Neuronal stem cell (in vitro differentiated cells): Measurements from ENCODE around the gene WBP2.

Source experiments
- DNase-seq: peaks from one replicate; pipeline ENCODE4 v3.0.0-alpha.2; 2013; ENCODE audit warnings: low spot score
- H2AFZ ChIP-seq: one replicate; pipeline ENCODE4 v1.6.1; 2013; ENCODE audit warnings: mild to moderate bottlenecking, low read length, inconsistent platforms
- H2AK5ac ChIP-seq: 2 replicates; pipeline ENCODE4 v1.6.1; 2013; ENCODE audit warnings: low read depth, mild to moderate bottlenecking, inconsistent platforms, low read length, moderate library complexity, mixed read lengths
- H2BK120ac ChIP-seq: 2 replicates; pipeline ENCODE4 v1.6.1; 2013; ENCODE audit warnings: low read depth, mild to moderate bottlenecking, inconsistent platforms, low read length, moderate library complexity, mixed read lengths
- H2BK12ac ChIP-seq: one replicate; pipeline ENCODE4 v1.6.1; 2013; ENCODE audit warnings: low read length, inconsistent platforms
- H2BK15ac ChIP-seq: 2 replicates; pipeline ENCODE4 v1.6.1; 2013; ENCODE audit warnings: mild to moderate bottlenecking, low read length, inconsistent platforms, mixed read lengths
- H2BK5ac ChIP-seq: one replicate; pipeline ENCODE4 v1.6.1; 2013; ENCODE audit warnings: inconsistent platforms, mild to moderate bottlenecking, low read length, moderate library complexity
- H3K14ac ChIP-seq: one replicate; pipeline ENCODE4 v1.6.1; 2013; ENCODE audit warnings: low read length, inconsistent platforms
- H3K18ac ChIP-seq: 2 replicates; pipeline ENCODE4 v1.6.1; 2013; ENCODE audit warnings: low read length, inconsistent platforms
- H3K23ac ChIP-seq: 2 replicates; pipeline ENCODE4 v1.6.1; 2013; ENCODE audit warnings: low read depth, mild to moderate bottlenecking, mixed read lengths, low read length, inconsistent platforms; ENCODE audit not compliant: poor library complexity
- H3K27ac ChIP-seq: replicated peaks from 3 replicates; pipeline ENCODE4 v1.5.1; 2013; ENCODE audit warnings: low read length, inconsistent platforms
- H3K27me3 ChIP-seq, 3 experiments: 2 replicates each; pipeline ENCODE4 v1.6.1; 2013; ENCODE audit warnings: low read length in 3 of 3, mild to moderate bottlenecking in 2 of 3, inconsistent platforms in 1 of 3, low read depth in 1 of 3, mixed read lengths in 1 of 3, moderate library complexity in 1 of 3; ENCODE audit not compliant: control insufficient read depth in 3 of 3, insufficient read depth in 3 of 3
- H3K36me3 ChIP-seq, 2 donors: replicated peaks in 1 of 2; 2 replicates each; pipeline ENCODE4 v1.6.1; 2013; ENCODE audit warnings: low read length in 2 of 2; ENCODE audit not compliant: control insufficient read depth in 2 of 2, insufficient read depth in 2 of 2
- H3K4ac ChIP-seq: 2 replicates; pipeline ENCODE4 v1.6.1; 2013; ENCODE audit warnings: inconsistent platforms, mild to moderate bottlenecking, low read length, moderate library complexity
- H3K4me1 ChIP-seq, 2 donors: 1 replicate in 1 of 2; 2 replicates in 1 of 2; pipeline ENCODE4 v1.6.1; 2013; ENCODE audit warnings: low read length in 2 of 2, low read depth in 1 of 2; ENCODE audit not compliant: control insufficient read depth in 2 of 2, insufficient read depth in 1 of 2
- H3K4me2 ChIP-seq: one replicate; pipeline ENCODE4 v1.6.1; 2013; ENCODE audit warnings: mild to moderate bottlenecking, low read length, inconsistent platforms; ENCODE audit not compliant: insufficient read depth, poor library complexity, severe bottlenecking
- H3K4me3 ChIP-seq, 2 donors: 2 replicates each; pipeline ENCODE4 v1.5.1; 2013; ENCODE audit warnings: low read length in 2 of 2, mild to moderate bottlenecking in 2 of 2, inconsistent platforms in 1 of 2, moderate library complexity in 1 of 2
- H3K79me1 ChIP-seq: one replicate; pipeline ENCODE4 v1.6.1; 2013; ENCODE audit warnings: low read depth, mild to moderate bottlenecking, inconsistent platforms, low read length, moderate library complexity
- H3K9ac ChIP-seq: one replicate; pipeline ENCODE4 v1.6.1; 2013; ENCODE audit warnings: mild to moderate bottlenecking, low read depth, low read length, inconsistent platforms; ENCODE audit not compliant: poor library complexity
- H3K9me3 ChIP-seq, 2 donors: replicated peaks in 1 of 2; 2 replicates each; pipeline versions ENCODE3 to v1.6.1; 2013; ENCODE audit warnings: low read length in 2 of 2, mild to moderate bottlenecking in 2 of 2, inconsistent platforms in 1 of 2, low read depth in 1 of 2, mixed read lengths in 1 of 2, moderate library complexity in 1 of 2; ENCODE audit not compliant: control insufficient read depth in 2 of 2, insufficient read depth in 1 of 2
- H4K8ac ChIP-seq: one replicate; pipeline ENCODE4 v1.6.1; 2013; ENCODE audit warnings: low read depth, mild to moderate bottlenecking, inconsistent platforms, low read length, moderate library complexity
- H4K91ac ChIP-seq: one replicate; pipeline ENCODE4 v1.6.1; 2013; ENCODE audit warnings: low read length, low read depth, mild to moderate bottlenecking, inconsistent platforms; ENCODE audit not compliant: poor library complexity
- WGBS, 2 donors: extraction: QIAGEN DNeasy Blood & Tissue Kit; methylation state at CpG; one replicate each; pipeline ENCODE4 v1.1.7; 2013; ENCODE audit warnings: missing lambda C conversion rate in 2 of 2, mixed read lengths in 1 of 2; ENCODE audit not compliant: insufficient read length in 2 of 2, insufficient replicate concordance in 1 of 2; ENCODE audit errors: extremely low coverage in 2 of 2; 5-methylcytosine and 5-hydroxymethylcytosine counted together

WBP2 gene

DNA sequence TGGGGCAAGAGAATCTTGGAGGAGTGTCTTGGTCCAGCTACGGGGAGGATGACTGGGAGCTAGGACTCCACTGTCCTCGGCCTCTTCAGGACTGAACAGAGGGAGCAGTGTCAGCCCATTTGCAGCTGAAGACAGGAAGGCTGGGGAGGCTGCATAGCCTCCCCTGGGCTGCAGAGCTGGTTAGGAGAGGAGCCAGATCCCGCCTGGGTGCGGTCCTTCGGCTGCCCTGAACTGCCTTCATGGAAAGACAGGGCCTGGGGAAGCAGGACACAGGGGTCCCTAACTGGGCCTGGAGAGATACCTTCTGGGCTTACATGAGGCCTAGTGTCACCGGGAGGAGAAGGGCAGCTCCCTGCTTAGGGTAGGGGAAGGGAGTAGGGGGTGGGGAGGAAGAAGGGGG, 37.6 kb downstream of the WBP2 start:
- no peak overlapping the region for H2AFZ ChIP-seq
- H3K9me3 ChIP-seq: peaks cover 0 to 2% of the 10 kb centered on the region in 2 donors
- peaks cover 0 to 5% of the 10 kb centered on the region in 2 donors for H3K4me1 ChIP-seq
- no peak overlapping the region for H2BK120ac ChIP-seq
- H2AK5ac ChIP-seq: no peak overlapping the region
- H3K9ac ChIP-seq: no peak overlapping the region
- H3K4me2 ChIP-seq: no peak overlapping the region
- H3K27me3 ChIP-seq: no peaks in the 10 kb centered on the region
- no peak overlapping the region for H3K18ac ChIP-seq
- H2BK5ac ChIP-seq: no peak overlapping the region
- no peak overlapping the region for H3K27ac ChIP-seq
- H4K91ac ChIP-seq: no peak overlapping the region
- no peak overlapping the region for H3K4ac ChIP-seq
- H4K8ac ChIP-seq: no peak overlapping the region
- no CpG with 5 or more reads among the region's 6 CpGs for WGBS, 2 donors
- no peak overlapping the region for H3K14ac ChIP-seq
- H3K4me3 ChIP-seq: no peak overlapping the region
- no peak overlapping the region for H2BK12ac ChIP-seq
- no peak overlapping the region for H2BK15ac ChIP-seq
- H3K23ac ChIP-seq: no peak overlapping the region
- DNase-seq: no peak
- peaks cover 86 to 99% of the 10 kb centered on the region in 2 donors for H3K36me3 ChIP-seq
- H3K79me1 ChIP-seq: peaks cover 14% of the 10 kb centered on the region

- Histone ChIP-seq H2BK12ac (no peak overlapping the region), H2BK15ac (no peak overlapping the region), H2AK5ac (no peak overlapping the region), H2BK120ac (no peak overlapping the region), H3K4me1 (peaks cover 0 to 5% of the 10 kb centered on the region in 2 donors), H4K8ac (no peak overlapping the region), H2AFZ (no peak overlapping the region), H4K91ac (no peak overlapping the region), H3K27me3 (no peaks in the 10 kb centered on the region), H3K9ac (peak overlapping the region; percentile 24), H3K27ac (no peak overlapping the region), H3K36me3 (peaks cover 87 to 99% of the 10 kb centered on the region in 2 donors), H2BK5ac (no peak overlapping the region), H3K14ac (no peak overlapping the region), H3K4me3 (no peak overlapping the region), H3K4me2 (no peak overlapping the region), H3K9me3 (peaks cover 0 to 2% of the 10 kb centered on the region in 2 donors), H3K4ac (no peak overlapping the region), H3K79me1 (peaks cover 16% of the 10 kb centered on the region), H3K23ac (no peak overlapping the region), H3K18ac (no peak overlapping the region)
- no peak for DNase-seq
- no CpG with 5 or more reads among the region's 9 CpGs for whole genome bisulfite sequencing, 2 donors
These were observed 38.4 kb downstream of the WBP2 start for GRCh38 chr17:75816693-75817092.

DNA sequence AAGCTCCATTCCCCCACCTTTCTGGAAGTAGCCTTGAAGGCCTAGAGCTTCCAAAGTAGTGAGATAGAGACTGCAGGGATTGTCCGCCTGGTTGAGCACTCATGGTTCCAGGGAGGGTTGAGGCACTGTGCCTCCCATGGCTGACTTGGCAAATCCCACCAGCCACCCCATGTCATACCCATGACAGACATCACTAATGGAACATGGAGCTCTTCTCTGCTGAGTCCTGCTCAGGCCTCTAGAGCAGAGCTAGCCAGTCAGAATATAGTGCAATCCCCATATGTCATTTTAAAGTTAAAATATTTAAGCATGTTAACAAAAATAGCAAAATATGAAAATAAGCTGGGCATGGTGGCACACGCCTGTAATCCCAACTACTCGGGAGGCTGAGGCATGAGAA, 39.7 kb downstream of the WBP2 start:
- H3K79me1 ChIP-seq: peaks cover 19% of the 10 kb centered on the region
- no peaks in the 10 kb centered on the region for H3K27me3 ChIP-seq
- peak overlapping the region; percentile 32 for H3K14ac ChIP-seq
- peak overlapping the region; percentile 78 for H4K8ac ChIP-seq
- H3K4me3 ChIP-seq: peak overlapping the region in 1 of 2 donors; percentile 18
- H3K4ac ChIP-seq: no peak overlapping the region
- DNase-seq: no peak
- no CpG with 5 or more reads among the region's 3 CpGs for WGBS, 2 donors
- H2BK120ac ChIP-seq: no peak overlapping the region
- H2BK5ac ChIP-seq: no peak overlapping the region
- no peak overlapping the region for H3K9ac ChIP-seq
- H3K36me3 ChIP-seq: peaks cover 79 to 97% of the 10 kb centered on the region in 2 donors
- no peak overlapping the region for H4K91ac ChIP-seq
- H2AK5ac ChIP-seq: no peak overlapping the region
- H2BK15ac ChIP-seq: no peak overlapping the region
- H3K9me3 ChIP-seq: peaks cover 0 to 2% of the 10 kb centered on the region in 2 donors
- H2BK12ac ChIP-seq: peak overlapping the region; percentile 6
- H3K27ac ChIP-seq: no peak overlapping the region
- H3K18ac ChIP-seq: no peak overlapping the region
- no peak overlapping the region for H3K23ac ChIP-seq
- peaks cover 0 to 5% of the 10 kb centered on the region in 2 donors for H3K4me1 ChIP-seq
- no peak overlapping the region for H3K4me2 ChIP-seq
- no peak overlapping the region for H2AFZ ChIP-seq

GRCh38 chr17:75814900-75815373, 40.2 kb downstream of the WBP2 start:
- Histone ChIP-seq H3K4me1 (peaks cover 0 to 5% of the 10 kb centered on the region in 2 donors), H2BK12ac (peak overlapping the region; percentile 6), H3K4me3 (peak overlapping the region in 1 of 2 donors; percentile 18), H2BK120ac (no peak overlapping the region), H3K18ac (no peak overlapping the region), H3K36me3 (peaks cover 78 to 97% of the 10 kb centered on the region in 2 donors), H3K14ac (peak overlapping the region; percentile 32), H2AFZ (no peak overlapping the region), H2BK15ac (no peak overlapping the region), H2AK5ac (no peak overlapping the region), H3K4me2 (no peak overlapping the region), H2BK5ac (peak overlapping the region; percentile 54), H3K9ac (peak overlapping the region; percentile 18), H3K27ac (no peak overlapping the region), H3K79me1 (peaks cover 19% of the 10 kb centered on the region), H3K4ac (no peak overlapping the region), H4K8ac (peak overlapping the region; percentile 78), H3K9me3 (peaks cover 0 to 2% of the 10 kb centered on the region in 2 donors), H3K27me3 (no peaks in the 10 kb centered on the region), H4K91ac (no peak overlapping the region), H3K23ac (peak overlapping the region; percentile 77)
- WGBS, 2 donors: no CpG with 5 or more reads among the region's 13 CpGs
- no peak for DNase-seq
